Endodermal cell (in vitro differentiated cells): Measurements from ENCODE around the gene OPCML. TPM values are rescaled to one million over a fixed set of nuclear protein-coding genes. Genes with fewer than 3 reads are reported as not detected.

Source experiments
- DNase-seq: peaks from one replicate; pipeline ENCODE4 v3.0.0-alpha.2; 2017
- H3K27ac ChIP-seq: 2 replicates; pipeline ENCODE4 v1.5.1; 2013; ENCODE audit warnings: mild to moderate bottlenecking, low read depth, low read length, moderate library complexity
- H3K27me3 ChIP-seq: 2 replicates; pipeline ENCODE4 v1.6.1; 2013; ENCODE audit warnings: mild to moderate bottlenecking, low read length, moderate library complexity; ENCODE audit not compliant: insufficient read depth, control insufficient read depth, poor library complexity, severe bottlenecking
- H3K36me3 ChIP-seq: 2 replicates; pipeline ENCODE4 v1.7.0; 2013; ENCODE audit warnings: mild to moderate bottlenecking, low read length, moderate library complexity; ENCODE audit not compliant: control insufficient read depth, insufficient read depth
- H3K4me1 ChIP-seq: one replicate; pipeline ENCODE4 v1.7.0; 2013; ENCODE audit warnings: low read length; ENCODE audit not compliant: control insufficient read depth, insufficient read depth
- H3K4me3 ChIP-seq: 2 replicates; pipeline ENCODE4 v1.5.1; 2013; ENCODE audit warnings: mild to moderate bottlenecking, low read length, moderate library complexity
- H3K9ac ChIP-seq: 2 replicates; pipeline ENCODE4 v1.6.1; 2013; ENCODE audit warnings: mild to moderate bottlenecking, low read length, moderate library complexity; ENCODE audit not compliant: poor library complexity, severe bottlenecking; ENCODE audit errors: extremely low read depth
- H3K9me3 ChIP-seq: 2 replicates; pipeline ENCODE4 v1.6.1; 2013; ENCODE audit warnings: mild to moderate bottlenecking, low read length, moderate library complexity; ENCODE audit not compliant: control insufficient read depth
- H3K27ac Mint-ChIP-seq: 2 replicates; pipeline ENCODE4 v1.8.0; 2020; ENCODE audit warnings: mixed read lengths
- H3K27me3 Mint-ChIP-seq: 2 replicates; pipeline ENCODE4 v1.8.0; 2021; ENCODE audit warnings: mild to moderate bottlenecking, mixed read lengths; ENCODE audit not compliant: insufficient read depth
- H3K36me3 Mint-ChIP-seq: 2 replicates; pipeline ENCODE4 v1.8.0; 2020; ENCODE audit warnings: low read depth, mixed read lengths
- H3K4me1 Mint-ChIP-seq: 2 replicates; pipeline ENCODE4 v1.8.0; 2020; ENCODE audit warnings: mixed read lengths
- H3K4me3 Mint-ChIP-seq: 2 replicates; pipeline ENCODE4 v1.8.0; 2020; ENCODE audit warnings: mild to moderate bottlenecking, moderate library complexity, mixed read lengths
- H3K9me3 Mint-ChIP-seq: 2 replicates; pipeline ENCODE4 v1.8.0; 2020; ENCODE audit warnings: mild to moderate bottlenecking, mixed read lengths
- WGBS, 2 experiments: methylation state at CpG; one replicate each; pipeline versions ENCODE4 v1.1.5 to v1.1.7; 2013; ENCODE audit warnings: missing lambda C conversion rate in 2 of 2, mixed read lengths in 1 of 2; ENCODE audit not compliant: insufficient coverage in 1 of 2, insufficient read length in 1 of 2; 5-methylcytosine and 5-hydroxymethylcytosine counted together
- total RNA-seq, 2 donors: library from RNA; stranded (reverse); fragmentation: NEBNext Ultra II Directional in 1 of 2; extraction: Animal tissue kit (Norgen Biotek cat#: 25700) in 1 of 2; gene quantifications; 2 replicates in 1 of 2; 3 replicates in 1 of 2; pipeline ENCODE4 v1.2.1, GENCODE V29; 2021
- TF ChIP-seq, protein P1 (sequence below): fragments of 200-600 bp; sonication (generic); conservative IDR thresholded peaks from 2 replicates; pipeline ENCODE4 v1.5.0; 2021; ENCODE audit warnings: antibody characterized with exemption, mild to moderate bottlenecking

The OPCML gene
- total RNA-seq, 2 donors from 2014 or later, result 0.49 to 0.86 TPM

DNA sequence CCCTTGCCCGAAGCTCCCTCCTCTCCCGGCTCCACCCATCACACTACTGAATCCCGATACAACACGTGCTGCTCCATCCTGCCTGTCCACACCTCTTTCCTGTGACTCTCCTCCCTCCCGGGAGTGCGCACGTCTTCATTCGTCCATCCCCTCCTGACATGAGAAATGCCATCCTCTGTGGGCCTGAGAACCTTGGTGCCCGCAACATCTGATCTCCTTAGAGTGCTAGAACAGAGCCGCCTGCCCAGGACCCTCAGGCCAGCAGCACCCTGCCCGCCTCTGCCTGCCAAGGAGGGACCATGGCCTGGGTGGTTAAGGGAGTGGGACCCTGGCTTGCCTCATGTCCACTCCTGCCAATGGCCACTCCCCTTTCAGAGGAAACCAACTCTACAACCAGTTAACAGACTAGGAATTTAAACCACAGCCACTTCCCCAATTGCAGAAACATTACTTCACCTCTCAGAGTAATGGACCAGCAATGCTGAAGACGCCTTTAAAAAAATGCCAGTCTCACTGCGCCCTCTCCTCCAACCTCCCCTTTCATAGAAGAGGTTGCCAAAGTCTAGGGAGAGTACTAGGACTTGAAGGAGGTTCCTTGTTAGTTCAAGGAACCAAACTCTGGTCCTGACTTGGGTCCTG lies 466.3 kb downstream of the OPCML start:
- Mint-ChIP-seq H3K36me3 (no peaks in the 10 kb centered on the region), H3K4me1 (peaks cover 14% of the 10 kb centered on the region), H3K4me3 (no peak overlapping the region), H3K27ac (no peak overlapping the region), H3K27me3 (peaks cover 37% of the 10 kb centered on the region), H3K9me3 (no peaks in the 10 kb centered on the region)
- H3K4me1 ChIP-seq, result no peaks in the 10 kb centered on the region
- no peaks in the 10 kb centered on the region for H3K36me3 ChIP-seq
- H3K27me3 ChIP-seq, result peaks cover 33% of the 10 kb centered on the region
- H3K9me3 ChIP-seq, result no peaks in the 10 kb centered on the region
- TF ChIP-seq, protein P1, sequence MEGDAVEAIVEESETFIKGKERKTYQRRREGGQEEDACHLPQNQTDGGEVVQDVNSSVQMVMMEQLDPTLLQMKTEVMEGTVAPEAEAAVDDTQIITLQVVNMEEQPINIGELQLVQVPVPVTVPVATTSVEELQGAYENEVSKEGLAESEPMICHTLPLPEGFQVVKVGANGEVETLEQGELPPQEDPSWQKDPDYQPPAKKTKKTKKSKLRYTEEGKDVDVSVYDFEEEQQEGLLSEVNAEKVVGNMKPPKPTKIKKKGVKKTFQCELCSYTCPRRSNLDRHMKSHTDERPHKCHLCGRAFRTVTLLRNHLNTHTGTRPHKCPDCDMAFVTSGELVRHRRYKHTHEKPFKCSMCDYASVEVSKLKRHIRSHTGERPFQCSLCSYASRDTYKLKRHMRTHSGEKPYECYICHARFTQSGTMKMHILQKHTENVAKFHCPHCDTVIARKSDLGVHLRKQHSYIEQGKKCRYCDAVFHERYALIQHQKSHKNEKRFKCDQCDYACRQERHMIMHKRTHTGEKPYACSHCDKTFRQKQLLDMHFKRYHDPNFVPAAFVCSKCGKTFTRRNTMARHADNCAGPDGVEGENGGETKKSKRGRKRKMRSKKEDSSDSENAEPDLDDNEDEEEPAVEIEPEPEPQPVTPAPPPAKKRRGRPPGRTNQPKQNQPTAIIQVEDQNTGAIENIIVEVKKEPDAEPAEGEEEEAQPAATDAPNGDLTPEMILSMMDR, result no peak
- WGBS, 2 experiments, result 91% methylated on average over 10 to 13 of the region's 13 CpGs
- H3K27ac ChIP-seq, result no peak overlapping the region
- no peak overlapping the region for H3K4me3 ChIP-seq
- DNase-seq, result no peak
- H3K9ac ChIP-seq, result no peak overlapping the region

DNA sequence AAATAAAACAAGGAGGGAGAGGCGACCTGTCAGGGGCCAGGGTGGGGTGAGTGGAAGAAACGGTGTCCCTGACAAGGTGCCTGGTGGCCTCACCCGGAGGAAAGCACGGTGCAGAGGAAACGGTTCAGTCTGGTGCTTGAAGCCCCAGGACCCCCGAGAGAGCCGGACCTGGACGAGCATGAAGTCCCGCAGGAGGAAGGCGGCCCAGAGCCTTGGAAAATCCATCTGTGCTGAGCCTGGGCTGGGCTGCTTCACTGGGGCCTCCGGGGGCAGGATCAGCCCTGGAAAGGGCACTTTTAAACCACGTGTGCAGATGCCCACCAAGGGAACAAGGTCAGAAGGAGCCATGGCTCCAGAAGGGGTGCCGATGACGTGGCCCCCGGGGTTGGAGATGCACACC lies 467.3 kb downstream of the OPCML start:
- no peak overlapping the region for H3K9ac ChIP-seq
- H3K36me3 Mint-ChIP-seq, result no peaks in the 10 kb centered on the region
- peaks cover 39% of the 10 kb centered on the region for H3K27me3 Mint-ChIP-seq
- peaks cover 12% of the 10 kb centered on the region for H3K4me1 Mint-ChIP-seq
- peaks cover 36% of the 10 kb centered on the region for H3K27me3 ChIP-seq
- no peak overlapping the region for H3K27ac ChIP-seq
- H3K9me3 ChIP-seq, result no peaks in the 10 kb centered on the region
- H3K4me3 ChIP-seq, result peak overlapping the region; percentile 69
- H3K27ac Mint-ChIP-seq, result peak overlapping the region; percentile 66
- DNase-seq, result no peak
- peaks cover 3% of the 10 kb centered on the region for H3K4me1 ChIP-seq
- no peaks in the 10 kb centered on the region for H3K36me3 ChIP-seq
- 93 to 100% methylated on average over 7 to 15 of the region's 15 CpGs for WGBS, 2 experiments
- no peaks in the 10 kb centered on the region for H3K9me3 Mint-ChIP-seq
- TF ChIP-seq, protein P1, result no peak
- peak overlapping the region; percentile 68 for H3K4me3 Mint-ChIP-seq

DNA sequence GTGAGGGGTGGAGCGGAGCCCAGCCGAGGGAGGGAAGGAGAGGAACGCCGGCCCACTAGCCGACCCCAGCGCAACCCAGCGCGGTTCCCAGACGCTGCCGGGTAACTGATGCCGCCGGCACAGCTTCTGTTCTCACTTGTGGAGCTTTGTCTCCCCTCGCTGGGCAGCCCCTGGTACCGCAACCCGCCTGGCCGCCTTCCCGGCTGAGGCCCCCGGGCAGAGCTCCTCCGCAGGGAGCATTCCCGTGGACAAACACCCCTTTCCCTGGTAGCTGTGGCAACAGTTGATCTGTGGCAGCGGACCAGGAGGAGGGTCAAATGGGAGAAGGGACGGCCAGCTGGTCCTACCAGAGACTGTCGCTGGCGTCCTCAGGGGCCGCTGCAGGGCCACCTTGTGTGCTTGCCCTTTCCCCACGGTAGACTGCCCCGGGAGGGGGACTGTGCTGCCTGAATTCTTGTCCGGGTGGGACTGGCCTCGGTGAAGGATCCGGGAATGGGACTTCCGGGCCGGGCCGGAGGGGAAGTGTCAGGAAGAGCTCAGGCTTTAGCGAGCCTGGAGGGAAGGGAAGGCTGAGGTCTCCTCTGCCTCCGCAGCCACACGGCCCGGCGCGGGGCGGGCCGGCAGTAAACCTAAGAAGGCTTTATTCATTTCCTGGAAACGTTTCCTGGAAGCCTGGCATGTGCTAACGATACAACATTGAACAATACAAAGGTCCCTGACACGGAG lies 468.0 kb downstream of the OPCML start:
- Mint-ChIP-seq H3K27me3 (peaks cover 39% of the 10 kb centered on the region), H3K4me1 (peaks cover 14% of the 10 kb centered on the region), H3K4me3 (peak overlapping the region; percentile 68), H3K9me3 (no peaks in the 10 kb centered on the region), H3K36me3 (no peaks in the 10 kb centered on the region), H3K27ac (peak overlapping the region; percentile 66)
- no peaks in the 10 kb centered on the region for H3K36me3 ChIP-seq
- H3K4me1 ChIP-seq, result peaks cover 3% of the 10 kb centered on the region
- peak; percentile 96 for DNase-seq
- H3K27me3 ChIP-seq, result peaks cover 36% of the 10 kb centered on the region
- TF ChIP-seq, protein P1, result peak; percentile 99
- WGBS, 2 experiments, result 12 to 13% methylated on average over 29 to 44 of the region's 44 CpGs
- H3K4me3 ChIP-seq, result peak overlapping the region; percentile 69
- H3K9me3 ChIP-seq, result no peaks in the 10 kb centered on the region
- peak overlapping the region; percentile 64 for H3K27ac ChIP-seq
- H3K9ac ChIP-seq, result no peak overlapping the region
